CD4-positive, alpha-beta T cell treated with Interleukin-21 for 1 hour (primary cell): ENCODE measurements around the gene IL13.

Experiments
- DNase-seq: peaks from one replicate; pipeline ENCODE4 v3.0.0-alpha.2; 2020

IL13 gene

GRCh38 chr5:132673488-132673887, 15.5 kb downstream of the IL13 start:
- no peak for DNase-seq

GRCh38 chr5:132673939-132674630, 16.1 kb downstream of the IL13 start, which contains the start of gene IL4:
Gene IL4, plus strand, starts transcription at chr5:132673989. Its CDS starts 62 bp downstream, at chr5:132674051.
- DNase-seq: peak; percentile 11

GRCh38 chr5:132674671-132675506, 16.9 kb downstream of the IL13 start:
- peak; percentile 21 for DNase-seq

- DNase-seq: no peak
Observed at GRCh38 chr5:132675936-132676689, 18.1 kb downstream of the IL13 start.

GRCh38 chr5:132677191-132677590, 19.2 kb downstream of the IL13 start:
- DNase-seq: no peak

- DNase-seq: no peak
Observed at GRCh38 chr5:132677682-132678400, 19.9 kb downstream of the IL13 start.

- DNase-seq: no peak
Observed at GRCh38 chr5:132678735-132679134, 20.8 kb downstream of the IL13 start.

- no peak for DNase-seq
Observed at GRCh38 chr5:132679166-132679565, 21.2 kb downstream of the IL13 start.

- DNase-seq: no peak
Observed at GRCh38 chr5:132679717-132680380, 21.9 kb downstream of the IL13 start.

- DNase-seq: no peak
Observed at GRCh38 chr5:132680780-132681475, 23.0 kb downstream of the IL13 start.

- DNase-seq: no peak
Observed at GRCh38 chr5:132681476-132681831, 23.5 kb downstream of the IL13 start.

GRCh38 chr5:132681983-132682382, 24.0 kb downstream of the IL13 start:
- DNase-seq: no peak

GRCh38 chr5:132684491-132684890, 26.5 kb downstream of the IL13 start:
- DNase-seq: no peak

- no peak for DNase-seq
Observed at GRCh38 chr5:132684922-132685720, 27.1 kb downstream of the IL13 start.

- DNase-seq: no peak
Observed at GRCh38 chr5:132686193-132686592, 28.2 kb downstream of the IL13 start.

- peak; percentile 44 for DNase-seq
Observed at GRCh38 chr5:132687995-132688394, 30.0 kb downstream of the IL13 start.

- peak; percentile 54 for DNase-seq
Observed at GRCh38 chr5:132688536-132689339, 30.8 kb downstream of the IL13 start.

- DNase-seq: no peak
Observed at GRCh38 chr5:132689513-132689912, 31.5 kb downstream of the IL13 start.

- DNase-seq: no peak
Observed at GRCh38 chr5:132690156-132690555, 32.2 kb downstream of the IL13 start.
